GM23338 (cell line): Measurements from ENCODE around the gene CMIP. TPM values are rescaled to one million over a fixed set of nuclear protein-coding genes. Genes with fewer than 3 reads are reported as not detected.
"Not testable (repeated sequence)": the region's sequence is repeated elsewhere in the genome, so short reads cannot be mapped to it uniquely, and the experiment has no call there.

ENCODE experiments used
- ATAC-seq: fragments of 200-7000 bp; cut with Tn5 transposase; 3 replicates; pipeline ENCODE4 v1.9.1; 2020
- DNase-seq: peaks from one replicate; pipeline ENCODE4 v3.0.0-alpha.2; 2015; ENCODE audit warnings: low spot score
- H2AFZ ChIP-seq: fragments of 200-600 bp; sonication (generic); 2 replicates; pipeline ENCODE4 v1.8.0; 2016; ENCODE audit warnings: antibody characterized with exemption, mild to moderate bottlenecking, moderate library complexity
- H3F3A ChIP-seq: fragments of 200-600 bp; sonication (generic); replicated peaks from 2 replicates; pipeline ENCODE4 v1.8.0; 2017; ENCODE audit warnings: antibody characterized with exemption, mixed run types, low read depth
- H3K27ac ChIP-seq: fragments of 200-600 bp; sonication (generic); 2 replicates; pipeline ENCODE4 v1.6.1; 2016; ENCODE audit warnings: low read depth
- H3K27me3 ChIP-seq: fragments of 200-600 bp; sonication (generic); 2 replicates; pipeline ENCODE4 v1.8.0; 2016; ENCODE audit warnings: mild to moderate bottlenecking, mixed run types, moderate library complexity; ENCODE audit not compliant: insufficient read depth
- H3K36me3 ChIP-seq: fragments of 200-600 bp; sonication (generic); 2 replicates; pipeline ENCODE4 v1.8.0; 2016; ENCODE audit warnings: mild to moderate bottlenecking; ENCODE audit not compliant: insufficient read depth
- H3K4me1 ChIP-seq: fragments of 200-600 bp; sonication (generic); 2 replicates; pipeline ENCODE4 v1.8.0; 2016; ENCODE audit warnings: mild to moderate bottlenecking, moderate library complexity; ENCODE audit not compliant: insufficient read depth
- H3K4me2 ChIP-seq: fragments of 200-600 bp; sonication (generic); 2 replicates; pipeline ENCODE4 v1.7.1; 2017; ENCODE audit warnings: mixed run types
- H3K4me3 ChIP-seq: fragments of 200-600 bp; sonication (generic); 2 replicates; pipeline ENCODE4 v1.6.1; 2016; ENCODE audit warnings: mixed run types
- H3K79me2 ChIP-seq: fragments of 200-600 bp; sonication (generic); replicated peaks from 2 replicates; pipeline ENCODE4 v1.8.0; 2017; ENCODE audit warnings: mild to moderate bottlenecking; ENCODE audit not compliant: insufficient read depth
- H3K9me2 ChIP-seq: fragments of 200-600 bp; sonication (generic); 2 replicates; pipeline ENCODE4 v1.8.0; 2017; ENCODE audit not compliant: insufficient read depth
- H4K20me1 ChIP-seq: fragments of 200-600 bp; sonication (generic); replicated peaks from 2 replicates; pipeline ENCODE4 v1.8.0; 2017; ENCODE audit warnings: mild to moderate bottlenecking; ENCODE audit not compliant: insufficient read depth
- H3K27ac Mint-ChIP-seq: 2 replicates; pipeline ENCODE4 v1.8.0; 2020; ENCODE audit warnings: inconsistent platforms, mild to moderate bottlenecking, moderate library complexity, mixed read lengths
- H3K27me3 Mint-ChIP-seq: 3 replicates; pipeline ENCODE4 v1.8.0; 2022; ENCODE audit warnings: low read depth, mild to moderate bottlenecking, moderate library complexity, mixed read lengths, inconsistent platforms; ENCODE audit not compliant: insufficient read depth, poor library complexity
- H3K36me3 Mint-ChIP-seq: 3 replicates; pipeline ENCODE4 v1.8.0; 2021; ENCODE audit warnings: low read depth, mild to moderate bottlenecking, inconsistent platforms, moderate library complexity, mixed read lengths
- H3K4me1 Mint-ChIP-seq: 3 replicates; pipeline ENCODE4 v1.8.0; 2020; ENCODE audit warnings: mild to moderate bottlenecking, inconsistent platforms, mixed read lengths
- H3K4me3 Mint-ChIP-seq: 3 replicates; pipeline ENCODE4 v1.8.0; 2021; ENCODE audit warnings: moderate library complexity, mild to moderate bottlenecking, inconsistent platforms, mixed read lengths
- H3K9me3 Mint-ChIP-seq: 3 replicates; pipeline ENCODE4 v1.8.0; 2020; ENCODE audit warnings: moderate library complexity, mild to moderate bottlenecking, inconsistent platforms, mixed read lengths
- POLR2AphosphoS5 ChIP-seq: IDR thresholded peaks from 2 replicates; pipeline ENCODE4 v1.6.1; 2016; ENCODE audit warnings: antibody characterized with exemption, low read depth
- polyA plus RNA-seq: library from polyadenylated mRNA; unstranded; fragments of >200 nt; fragmentation: Nextera tagmentation; extraction: Ambion mirVana; gene quantifications from 2 replicates; pipeline ENCODE4 v1.2.1, GENCODE V29; 2016
- total RNA-seq: library from RNA; depleted of rRNA; stranded (reverse); fragments of >200 nt; shearing (Covaris generic); gene quantifications from 2 replicates; pipeline ENCODE4 v1.2.3, GENCODE V29; 2014
- TF ChIP-seq, protein P1 (sequence below): fragments of 250-450 bp; sonication (Bioruptor Pico); IDR thresholded peaks from 2 replicates; pipeline ENCODE4 v1.5.0; 2020; ENCODE audit warnings: mild to moderate bottlenecking, moderate library complexity

Gene CMIP
- total and polyA plus RNA-seq, 2 experiments from 2014 or later, result 9.5 to 62.3 TPM

DNA sequence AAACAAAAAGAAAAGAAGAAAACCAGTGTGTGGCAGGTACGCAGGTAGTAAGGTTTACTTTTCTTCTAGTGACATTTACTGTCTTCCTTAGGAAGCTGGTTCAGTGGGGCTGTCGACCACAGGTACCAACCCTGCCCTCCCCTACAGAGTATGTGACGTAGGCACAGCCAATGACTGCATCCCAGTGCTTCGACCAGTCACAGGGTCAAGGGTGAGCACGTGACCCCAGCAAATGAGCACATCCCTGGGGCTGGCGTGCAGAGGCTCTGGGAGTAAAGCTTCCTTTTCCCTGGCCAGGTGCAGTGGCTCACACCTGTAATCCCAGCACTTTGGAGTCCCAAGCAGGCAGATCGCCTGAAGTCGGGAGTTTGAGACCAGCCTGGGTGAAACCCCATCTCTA lies 295.6 kb downstream of the CMIP start:
- Histone ChIP-seq H3K4me2 (no peak overlapping the region), H3K36me3 (no peaks in the 10 kb centered on the region), H3K27me3 (no peaks in the 10 kb centered on the region), H3K4me3 (no peak overlapping the region), H3K79me2 (no peaks in the 10 kb centered on the region), H4K20me1 (no peaks in the 10 kb centered on the region), H2AFZ (no peak overlapping the region), H3F3A (no peaks in the 10 kb centered on the region), H3K27ac (0 out of 2 replicates have a peak overlapping the region, but pooled peaks have one; percentile 42), H3K4me1 (peaks cover 6% of the 10 kb centered on the region), H3K9me2 (no peaks in the 10 kb centered on the region; the same call in 1 of the 2 replicates)
- H3K27me3 Mint-ChIP-seq, result peaks cover 14% of the 10 kb centered on the region
- H3K4me3 Mint-ChIP-seq, result no peak overlapping the region
- peaks cover 3% of the 10 kb centered on the region; the same call in 2 of the 3 replicates for H3K9me3 Mint-ChIP-seq
- H3K4me1 Mint-ChIP-seq, result peaks cover 12% of the 10 kb centered on the region
- H3K36me3 Mint-ChIP-seq, result no peaks in the 10 kb centered on the region
- peak; percentile 64 for DNase-seq
- peak; percentile 25; the same call in 1 of the 2 replicates for TF ChIP-seq POLR2AphosphoS5
- TF ChIP-seq, protein P1, sequence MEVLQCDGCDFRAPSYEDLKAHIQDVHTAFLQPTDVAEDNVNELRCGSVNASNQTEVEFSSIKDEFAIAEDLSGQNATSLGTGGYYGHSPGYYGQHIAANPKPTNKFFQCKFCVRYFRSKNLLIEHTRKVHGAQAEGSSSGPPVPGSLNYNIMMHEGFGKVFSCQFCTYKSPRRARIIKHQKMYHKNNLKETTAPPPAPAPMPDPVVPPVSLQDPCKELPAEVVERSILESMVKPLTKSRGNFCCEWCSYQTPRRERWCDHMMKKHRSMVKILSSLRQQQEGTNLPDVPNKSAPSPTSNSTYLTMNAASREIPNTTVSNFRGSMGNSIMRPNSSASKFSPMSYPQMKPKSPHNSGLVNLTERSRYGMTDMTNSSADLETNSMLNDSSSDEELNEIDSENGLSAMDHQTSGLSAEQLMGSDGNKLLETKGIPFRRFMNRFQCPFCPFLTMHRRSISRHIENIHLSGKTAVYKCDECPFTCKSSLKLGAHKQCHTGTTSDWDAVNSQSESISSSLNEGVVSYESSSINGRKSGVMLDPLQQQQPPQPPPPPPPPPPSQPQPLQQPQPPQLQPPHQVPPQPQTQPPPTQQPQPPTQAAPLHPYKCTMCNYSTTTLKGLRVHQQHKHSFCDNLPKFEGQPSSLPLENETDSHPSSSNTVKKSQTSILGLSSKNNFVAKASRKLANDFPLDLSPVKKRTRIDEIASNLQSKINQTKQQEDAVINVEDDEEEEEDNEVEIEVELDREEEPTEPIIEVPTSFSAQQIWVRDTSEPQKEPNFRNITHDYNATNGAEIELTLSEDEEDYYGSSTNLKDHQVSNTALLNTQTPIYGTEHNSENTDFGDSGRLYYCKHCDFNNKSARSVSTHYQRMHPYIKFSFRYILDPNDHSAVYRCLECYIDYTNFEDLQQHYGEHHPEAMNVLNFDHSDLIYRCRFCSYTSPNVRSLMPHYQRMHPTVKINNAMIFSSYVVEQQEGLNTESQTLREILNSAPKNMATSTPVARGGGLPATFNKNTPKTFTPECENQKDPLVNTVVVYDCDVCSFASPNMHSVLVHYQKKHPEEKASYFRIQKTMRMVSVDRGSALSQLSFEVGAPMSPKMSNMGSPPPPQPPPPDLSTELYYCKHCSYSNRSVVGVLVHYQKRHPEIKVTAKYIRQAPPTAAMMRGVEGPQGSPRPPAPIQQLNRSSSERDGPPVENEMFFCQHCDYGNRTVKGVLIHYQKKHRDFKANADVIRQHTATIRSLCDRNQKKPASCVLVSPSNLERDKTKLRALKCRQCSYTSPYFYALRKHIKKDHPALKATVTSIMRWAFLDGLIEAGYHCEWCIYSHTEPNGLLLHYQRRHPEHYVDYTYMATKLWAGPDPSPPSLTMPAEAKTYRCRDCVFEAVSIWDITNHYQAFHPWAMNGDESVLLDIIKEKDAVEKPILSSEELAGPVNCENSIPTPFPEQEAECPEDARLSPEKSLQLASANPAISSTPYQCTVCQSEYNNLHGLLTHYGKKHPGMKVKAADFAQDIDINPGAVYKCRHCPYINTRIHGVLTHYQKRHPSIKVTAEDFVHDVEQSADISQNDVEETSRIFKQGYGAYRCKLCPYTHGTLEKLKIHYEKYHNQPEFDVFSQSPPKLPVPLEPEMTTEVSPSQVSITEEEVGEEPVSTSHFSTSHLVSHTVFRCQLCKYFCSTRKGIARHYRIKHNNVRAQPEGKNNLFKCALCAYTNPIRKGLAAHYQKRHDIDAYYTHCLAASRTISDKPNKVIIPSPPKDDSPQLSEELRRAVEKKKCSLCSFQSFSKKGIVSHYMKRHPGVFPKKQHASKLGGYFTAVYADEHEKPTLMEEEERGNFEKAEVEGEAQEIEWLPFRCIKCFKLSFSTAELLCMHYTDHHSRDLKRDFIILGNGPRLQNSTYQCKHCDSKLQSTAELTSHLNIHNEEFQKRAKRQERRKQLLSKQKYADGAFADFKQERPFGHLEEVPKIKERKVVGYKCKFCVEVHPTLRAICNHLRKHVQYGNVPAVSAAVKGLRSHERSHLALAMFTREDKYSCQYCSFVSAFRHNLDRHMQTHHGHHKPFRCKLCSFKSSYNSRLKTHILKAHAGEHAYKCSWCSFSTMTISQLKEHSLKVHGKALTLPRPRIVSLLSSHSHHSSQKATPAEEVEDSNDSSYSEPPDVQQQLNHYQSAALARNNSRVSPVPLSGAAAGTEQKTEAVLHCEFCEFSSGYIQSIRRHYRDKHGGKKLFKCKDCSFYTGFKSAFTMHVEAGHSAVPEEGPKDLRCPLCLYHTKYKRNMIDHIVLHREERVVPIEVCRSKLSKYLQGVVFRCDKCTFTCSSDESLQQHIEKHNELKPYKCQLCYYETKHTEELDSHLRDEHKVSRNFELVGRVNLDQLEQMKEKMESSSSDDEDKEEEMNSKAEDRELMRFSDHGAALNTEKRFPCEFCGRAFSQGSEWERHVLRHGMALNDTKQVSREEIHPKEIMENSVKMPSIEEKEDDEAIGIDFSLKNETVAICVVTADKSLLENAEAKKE (CRISPR knock-in tag), result no peak
- ATAC-seq, result peak; percentile 74
- no peak overlapping the region for H3K27ac Mint-ChIP-seq

DNA sequence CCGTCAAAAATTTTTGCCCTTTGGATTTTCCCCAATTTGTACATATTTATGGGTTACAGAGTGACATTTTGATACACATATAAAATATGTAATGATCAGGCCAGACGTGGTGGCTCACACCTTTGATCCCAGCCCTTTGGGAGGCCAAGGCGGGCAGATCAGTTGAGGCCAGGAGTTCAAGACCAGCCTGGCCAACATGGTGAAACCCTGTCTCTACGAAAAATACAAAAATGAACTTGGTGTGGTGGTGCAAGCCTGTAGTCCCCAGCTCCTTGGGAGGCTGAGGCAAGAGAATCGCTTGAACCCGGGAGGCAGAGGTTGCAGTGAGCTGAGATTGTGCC lies 296.8 kb downstream of the CMIP start:
- H3K9me3 Mint-ChIP-seq, H2AFZ ChIP-seq, H3K9me2 ChIP-seq, H3K4me2 ChIP-seq, H3K36me3 Mint-ChIP-seq, H3K27ac ChIP-seq, H4K20me1 ChIP-seq, DNase-seq, H3K4me3 Mint-ChIP-seq, H3K36me3 ChIP-seq, H3K79me2 ChIP-seq, ATAC-seq, H3K4me3 ChIP-seq, H3K27me3 ChIP-seq, H3K27ac Mint-ChIP-seq, H3F3A ChIP-seq: not testable (repeated sequence)
- Mint-ChIP-seq H3K4me1 (peaks cover 21% of the 10 kb centered on the region), H3K27me3 (peaks cover 14% of the 10 kb centered on the region)
- H3K4me1 ChIP-seq, result peaks cover 11% of the 10 kb centered on the region
